H7 (cell line): ENCODE results near the gene HAUS7. TPM values are rescaled to one million over a fixed set of nuclear protein-coding genes. Genes with fewer than 3 reads are reported as not detected.
A peak's percentile ranks its signal among the peaks of the same experiment; 100 is the strongest.

Experiments
- DNase-seq: peaks from one replicate; pipeline ENCODE4 v3.0.0; 2012
- H3K27me3 ChIP-seq: 2 replicates; pipeline ENCODE4 v1.6.0; 2011; ENCODE audit warnings: mild to moderate bottlenecking, low read length; ENCODE audit not compliant: control insufficient read depth, insufficient read depth
- H3K36me3 ChIP-seq: replicated peaks from 2 replicates; pipeline ENCODE4 v1.5.1; 2011; ENCODE audit warnings: low read length; ENCODE audit not compliant: control insufficient read depth, insufficient read depth
- H3K4me3 ChIP-seq: 2 replicates; pipeline ENCODE4 v1.5.1; 2011; ENCODE audit warnings: low read depth, mild to moderate bottlenecking, control low read depth, low read length, moderate library complexity; ENCODE audit not compliant: insufficient read depth
- total RNA-seq: library from RNA; depleted of rRNA; stranded (reverse); fragments of >200 nt; shearing (Covaris generic); gene quantifications from 2 replicates; pipeline ENCODE4 v1.2.3, GENCODE V29; 2014

The HAUS7 gene
- total RNA-seq, 1 experiment from 2014 or later, result 47.2 TPM

- Histone ChIP-seq H3K27me3 (no peaks in the 10 kb centered on the region), H3K36me3 (no peaks in the 10 kb centered on the region), H3K4me3 (no peak overlapping the region)
- no peak for DNase-seq
Observed at GRCh38 chrX:153435845-153436244, 34.5 kb downstream of the HAUS7 start.

- Histone ChIP-seq H3K4me3 (no peak overlapping the region), H3K27me3 (no peaks in the 10 kb centered on the region), H3K36me3 (no peaks in the 10 kb centered on the region)
- DNase-seq, result no peak
Observed at GRCh38 chrX:153434801-153435200, 35.6 kb downstream of the HAUS7 start.

- Histone ChIP-seq H3K4me3 (no peak overlapping the region), H3K27me3 (no peaks in the 10 kb centered on the region), H3K36me3 (no peaks in the 10 kb centered on the region)
- DNase-seq, result peak; percentile 39
Observed at GRCh38 chrX:153433781-153434285, 36.5 kb downstream of the HAUS7 start.

- Histone ChIP-seq H3K36me3 (no peaks in the 10 kb centered on the region), H3K4me3 (no peak overlapping the region), H3K27me3 (no peaks in the 10 kb centered on the region)
- DNase-seq, result no peak
Observed at GRCh38 chrX:153433161-153433680, 37.2 kb downstream of the HAUS7 start.

GRCh38 chrX:153430796-153431195 lies 39.6 kb downstream of the HAUS7 start:
- no peaks in the 10 kb centered on the region for H3K36me3 ChIP-seq
- no peak for DNase-seq

GRCh38 chrX:153426204-153426603 lies 44.2 kb downstream of the HAUS7 start:
- Histone ChIP-seq H3K36me3 (no peaks in the 10 kb centered on the region), H3K4me3 (no peak overlapping the region), H3K27me3 (no peaks in the 10 kb centered on the region)
- DNase-seq, result no peak

More at GRCh38 chrX:153430796-153431195, 39.6 kb downstream of the HAUS7 start:
- H3K27me3 ChIP-seq, result no peaks in the 10 kb centered on the region
- H3K4me3 ChIP-seq, result no peak overlapping the region

GRCh38 chrX:153423652-153424051 lies 46.7 kb downstream of the HAUS7 start:
- no peaks in the 10 kb centered on the region for H3K27me3 ChIP-seq
- DNase-seq, result no peak
- no peak overlapping the region for H3K4me3 ChIP-seq
- no peaks in the 10 kb centered on the region for H3K36me3 ChIP-seq

GRCh38 chrX:153421856-153422255 lies 48.5 kb downstream of the HAUS7 start:
- no peak for DNase-seq
- no peak overlapping the region for H3K4me3 ChIP-seq
- H3K36me3 ChIP-seq, result no peaks in the 10 kb centered on the region
- no peaks in the 10 kb centered on the region for H3K27me3 ChIP-seq

- no peak overlapping the region for H3K4me3 ChIP-seq
- no peak for DNase-seq
- H3K27me3 ChIP-seq, result no peaks in the 10 kb centered on the region
- H3K36me3 ChIP-seq, result no peaks in the 10 kb centered on the region
Observed at GRCh38 chrX:153420851-153421599, 49.4 kb downstream of the HAUS7 start.

- no peaks in the 10 kb centered on the region for H3K27me3 ChIP-seq
- no peaks in the 10 kb centered on the region for H3K36me3 ChIP-seq
- DNase-seq, result no peak
- H3K4me3 ChIP-seq, result no peak overlapping the region
Observed at GRCh38 chrX:153417637-153418036, 52.7 kb downstream of the HAUS7 start.

- H3K36me3 ChIP-seq, result no peaks in the 10 kb centered on the region
Observed at GRCh38 chrX:153416781-153417450, 53.5 kb downstream of the HAUS7 start.

GRCh38 chrX:153414856-153415510 lies 55.4 kb downstream of the HAUS7 start:
- DNase-seq, result no peak
- no peaks in the 10 kb centered on the region for H3K36me3 ChIP-seq
- no peak overlapping the region for H3K4me3 ChIP-seq
- H3K27me3 ChIP-seq, result peaks cover 5% of the 10 kb centered on the region; the same call in 1 of the 2 replicates

More at GRCh38 chrX:153416781-153417450, 53.5 kb downstream of the HAUS7 start:
- H3K27me3 ChIP-seq, result peaks cover under 1% of the 10 kb centered on the region; the same call in 1 of the 2 replicates
- H3K4me3 ChIP-seq, result no peak overlapping the region
- DNase-seq, result no peak

GRCh38 chrX:153413731-153414130 lies 56.6 kb downstream of the HAUS7 start:
- DNase-seq, result no peak
- peaks cover 5% of the 10 kb centered on the region; the same call in 1 of the 2 replicates for H3K27me3 ChIP-seq

More at GRCh38 chrX:153413731-153414130, 56.6 kb downstream of the HAUS7 start:
- Histone ChIP-seq H3K4me3 (no peak overlapping the region), H3K36me3 (no peaks in the 10 kb centered on the region)
